Activated T-cell treated with anti-CD3 and anti-CD28 coated beads, Interleukin-2, amount 50 U/mL, for 4 hours (primary cell): Measurements from ENCODE around the gene WASHC2C. TPM values are rescaled to one million over a fixed set of nuclear protein-coding genes. Genes with fewer than 3 reads are reported as not detected.
A peak's percentile ranks its signal among the peaks of the same experiment; 100 is the strongest.
"Not testable (repeated sequence)": the region's sequence is repeated elsewhere in the genome, so short reads cannot be mapped to it uniquely, and the experiment has no call there.

Experiments used
- ATAC-seq, 2 donors: fragments of 200-7000 bp; cut with Tn5 transposase; one replicate each; pipeline ENCODE4 v1.10.0; 2021
- DNase-seq: peaks from one replicate; pipeline ENCODE4 v3.0.0-alpha.2; 2020
- H3K27me3 Mint-ChIP-seq: one replicate; pipeline ENCODE4 v1.8.0; 2021; ENCODE audit warnings: low read depth, mixed read lengths
- H3K36me3 Mint-ChIP-seq: one replicate; pipeline ENCODE4 v1.8.0; 2022; ENCODE audit warnings: mixed read lengths; ENCODE audit not compliant: insufficient read depth
- H3K4me1 Mint-ChIP-seq: one replicate; pipeline ENCODE4 v1.8.0; 2021; ENCODE audit warnings: low read depth, mixed read lengths
- H3K4me3 Mint-ChIP-seq: one replicate; pipeline ENCODE4 v1.8.0; 2021; ENCODE audit warnings: mild to moderate bottlenecking, moderate library complexity, mixed read lengths
- H3K9me3 Mint-ChIP-seq: one replicate; pipeline ENCODE4 v1.8.0; 2021; ENCODE audit warnings: mixed read lengths
- total RNA-seq, 3 donors: library from RNA; stranded (reverse); gene quantifications; one replicate each; pipeline ENCODE4 v1.2.1, GENCODE V29; 2021

WASHC2C gene
- 10 to 100 TPM; 21.6 to 24.9 (median 22.5) TPM for total RNA-seq

- not testable (repeated sequence) for H3K9me3 Mint-ChIP-seq, H3K27me3 Mint-ChIP-seq, H3K36me3 Mint-ChIP-seq
- ATAC-seq, result peak; percentile 97 to 98
- peaks cover 12% of the 10 kb centered on the region for H3K4me1 Mint-ChIP-seq
- peak; percentile 96 for DNase-seq
- H3K4me3 Mint-ChIP-seq, result peak within 1 kb of the TSS; percentile 88
Observed at GRCh38 chr10:45726703-45727420, at the start of gene WASHC2C. Gene WASHC2C, plus strand, starts transcription at chr10:45727266. Its CDS starts 52 bp downstream, at chr10:45727318.

GRCh38 chr10:45678467-45678866 lies 48.6 kb upstream of the WASHC2C start:
- not testable (repeated sequence) for H3K9me3 Mint-ChIP-seq, H3K4me1 Mint-ChIP-seq, DNase-seq, ATAC-seq, H3K36me3 Mint-ChIP-seq, H3K4me3 Mint-ChIP-seq, H3K27me3 Mint-ChIP-seq

GRCh38 chr10:45710200-45710796 lies 16.8 kb upstream of the WASHC2C start:
- H3K36me3 Mint-ChIP-seq, DNase-seq, H3K4me3 Mint-ChIP-seq, ATAC-seq, H3K27me3 Mint-ChIP-seq, H3K4me1 Mint-ChIP-seq, H3K9me3 Mint-ChIP-seq: not testable (repeated sequence)

GRCh38 chr10:45711223-45711622 lies 15.8 kb upstream of the WASHC2C start:
- not testable (repeated sequence) for DNase-seq, H3K27me3 Mint-ChIP-seq, H3K36me3 Mint-ChIP-seq, H3K9me3 Mint-ChIP-seq, H3K4me3 Mint-ChIP-seq, H3K4me1 Mint-ChIP-seq, ATAC-seq

GRCh38 chr10:45717053-45717452 lies 10.0 kb upstream of the WASHC2C start:
- H3K4me1 Mint-ChIP-seq, DNase-seq, H3K27me3 Mint-ChIP-seq, ATAC-seq, H3K36me3 Mint-ChIP-seq, H3K9me3 Mint-ChIP-seq, H3K4me3 Mint-ChIP-seq: not testable (repeated sequence)

- H3K4me1 Mint-ChIP-seq, DNase-seq, H3K9me3 Mint-ChIP-seq, H3K36me3 Mint-ChIP-seq, ATAC-seq, H3K27me3 Mint-ChIP-seq, H3K4me3 Mint-ChIP-seq: not testable (repeated sequence)
Observed at GRCh38 chr10:45717642-45718041, 9.4 kb upstream of the WASHC2C start.

GRCh38 chr10:45721503-45721902 lies 5.6 kb upstream of the WASHC2C start:
- not testable (repeated sequence) for H3K27me3 Mint-ChIP-seq, H3K9me3 Mint-ChIP-seq, H3K4me1 Mint-ChIP-seq, ATAC-seq, H3K36me3 Mint-ChIP-seq, DNase-seq, H3K4me3 Mint-ChIP-seq

- H3K9me3 Mint-ChIP-seq, H3K4me1 Mint-ChIP-seq, ATAC-seq, DNase-seq, H3K36me3 Mint-ChIP-seq, H3K27me3 Mint-ChIP-seq, H3K4me3 Mint-ChIP-seq: not testable (repeated sequence)
Observed at GRCh38 chr10:45723851-45724250, 3.2 kb upstream of the WASHC2C start.

- peak; percentile 60 to 66 for ATAC-seq
- not testable (repeated sequence) for DNase-seq
- H3K4me3 Mint-ChIP-seq, result peak overlapping the region; percentile 88
Observed at GRCh38 chr10:45727421-45727965, 427 bp downstream of the WASHC2C start.

GRCh38 chr10:45734449-45734848 lies 7.4 kb downstream of the WASHC2C start:
- H3K4me1 Mint-ChIP-seq, ATAC-seq: not testable (repeated sequence)

More at GRCh38 chr10:45727421-45727965, 427 bp downstream of the WASHC2C start:
- not testable (repeated sequence) for H3K27me3 Mint-ChIP-seq, H3K36me3 Mint-ChIP-seq, H3K9me3 Mint-ChIP-seq
- peaks cover 12% of the 10 kb centered on the region for H3K4me1 Mint-ChIP-seq

GRCh38 chr10:45734867-45735266 lies 7.8 kb downstream of the WASHC2C start:
- H3K4me3 Mint-ChIP-seq, H3K36me3 Mint-ChIP-seq, ATAC-seq, H3K4me1 Mint-ChIP-seq, H3K27me3 Mint-ChIP-seq, DNase-seq, H3K9me3 Mint-ChIP-seq: not testable (repeated sequence)

More at GRCh38 chr10:45734449-45734848, 7.4 kb downstream of the WASHC2C start:
- not testable (repeated sequence) for H3K36me3 Mint-ChIP-seq, DNase-seq, H3K4me3 Mint-ChIP-seq, H3K27me3 Mint-ChIP-seq, H3K9me3 Mint-ChIP-seq

GRCh38 chr10:45741559-45741958 lies 14.5 kb downstream of the WASHC2C start:
- H3K4me3 Mint-ChIP-seq, H3K9me3 Mint-ChIP-seq, DNase-seq, ATAC-seq, H3K27me3 Mint-ChIP-seq, H3K4me1 Mint-ChIP-seq, H3K36me3 Mint-ChIP-seq: not testable (repeated sequence)

GRCh38 chr10:45742014-45742413 lies 14.9 kb downstream of the WASHC2C start:
- H3K36me3 Mint-ChIP-seq, result not testable (repeated sequence)

GRCh38 chr10:45751141-45751540 lies 24.1 kb downstream of the WASHC2C start:
- ATAC-seq, DNase-seq: not testable (repeated sequence)

More at GRCh38 chr10:45742014-45742413, 14.9 kb downstream of the WASHC2C start:
- not testable (repeated sequence) for ATAC-seq, H3K9me3 Mint-ChIP-seq, H3K4me3 Mint-ChIP-seq, H3K4me1 Mint-ChIP-seq, H3K27me3 Mint-ChIP-seq, DNase-seq

GRCh38 chr10:45752210-45752609 lies 25.1 kb downstream of the WASHC2C start:
- H3K4me1 Mint-ChIP-seq, DNase-seq, H3K36me3 Mint-ChIP-seq, H3K9me3 Mint-ChIP-seq, ATAC-seq, H3K4me3 Mint-ChIP-seq, H3K27me3 Mint-ChIP-seq: not testable (repeated sequence)

More at GRCh38 chr10:45751141-45751540, 24.1 kb downstream of the WASHC2C start:
- H3K27me3 Mint-ChIP-seq, H3K36me3 Mint-ChIP-seq, H3K9me3 Mint-ChIP-seq, H3K4me3 Mint-ChIP-seq, H3K4me1 Mint-ChIP-seq: not testable (repeated sequence)
